Caco-2 (cell line): ENCODE measurements around the gene KRT6C. TPM values are rescaled to one million over a fixed set of nuclear protein-coding genes. Genes with fewer than 3 reads are reported as not detected.
A peak's percentile ranks its signal among the peaks of the same experiment; 100 is the strongest.

Source experiments
- BruUV-seq: library from RNA; stranded (reverse); fragments of 400-500 nt; replicated peaks from 2 replicates; lab custom pipeline; 2021; lab: Mats Ljungman, UMichigan
- CTCF ChIA-PET: fragments of 300-600 bp; sonication (Branson Sonifier 250); formaldehyde crosslinking; loops from one replicate; lab custom pipeline; 2022; ENCODE audit warnings: antibody characterized with exemption; lab: Charles Lee
- POLR2A ChIA-PET: fragments of 300-600 bp; sonication (Branson Sonifier 250); formaldehyde crosslinking; loops from one replicate; lab custom pipeline; 2022; ENCODE audit warnings: antibody characterized with exemption; lab: Charles Lee
- DNase-seq, 2 experiments: peaks; one replicate each; pipeline versions ENCODE4 v3.0.0 to v3.0.0-alpha.2; 2020 to 2022
- H3K27me3 ChIP-seq: replicated peaks from 2 replicates; pipeline ENCODE4 v1.6.0; 2011; ENCODE audit warnings: low read length; ENCODE audit not compliant: control insufficient read depth, insufficient read depth
- H3K36me3 ChIP-seq: 2 replicates; pipeline ENCODE4 v1.5.1; 2011; ENCODE audit warnings: low read length; ENCODE audit not compliant: control insufficient read depth, insufficient read depth
- H3K4me1 ChIP-seq: fragments of 250-450 bp; sonication (Bioruptor Pico); 2 replicates; pipeline ENCODE4 v1.5.1; 2020; ENCODE audit warnings: mild to moderate bottlenecking
- H3K4me3 ChIP-seq: 2 replicates; pipeline ENCODE4 v1.5.1; 2011; ENCODE audit warnings: low read depth, mild to moderate bottlenecking, control low read depth, low read length
- H3K9me3 ChIP-seq: fragments of 250-450 bp; sonication (Bioruptor Pico); 2 replicates; pipeline ENCODE4 v1.5.1; 2020; ENCODE audit warnings: mild to moderate bottlenecking, moderate library complexity
- H3K27ac Mint-ChIP-seq: one replicate; pipeline ENCODE4 v1.8.0; 2022; ENCODE audit warnings: mixed read lengths; ENCODE audit not compliant: unreplicated experiment
- H3K27me3 Mint-ChIP-seq: one replicate; pipeline ENCODE4 v1.8.0; 2022; ENCODE audit warnings: mixed read lengths; ENCODE audit not compliant: insufficient read depth, unreplicated experiment
- H3K36me3 Mint-ChIP-seq: one replicate; pipeline ENCODE4 v1.8.0; 2022; ENCODE audit warnings: mild to moderate bottlenecking, mixed read lengths; ENCODE audit not compliant: insufficient read depth, unreplicated experiment
- H3K4me1 Mint-ChIP-seq: one replicate; pipeline ENCODE4 v1.8.0; 2022; ENCODE audit warnings: low read depth, mixed read lengths; ENCODE audit not compliant: unreplicated experiment
- H3K4me3 Mint-ChIP-seq: one replicate; pipeline ENCODE4 v1.8.0; 2022; ENCODE audit warnings: mild to moderate bottlenecking, moderate library complexity, mixed read lengths; ENCODE audit not compliant: unreplicated experiment
- H3K9me3 Mint-ChIP-seq: one replicate; pipeline ENCODE4 v1.8.0; 2022; ENCODE audit warnings: mixed read lengths; ENCODE audit not compliant: unreplicated experiment
- CTCF ChIP-seq, 2 experiments: fragments of 200-600 bp in 1 of 2; IDR thresholded peaks; 1 replicate in 1 of 2; 2 replicates in 1 of 2; pipeline versions ENCODE4 v1.5.1 to v1.8.0; 2011 to 2022; ENCODE audit warnings: antibody characterized with exemption in 1 of 2, control low read depth in 1 of 2, inconsistent platforms in 1 of 2, low read depth in 1 of 2, low read length in 1 of 2, mild to moderate bottlenecking in 1 of 2, moderate library complexity in 1 of 2; ENCODE audit not compliant: insufficient read depth in 1 of 2, severe bottlenecking in 1 of 2, unreplicated experiment in 1 of 2
- intact Hi-C: fragments of 100-400 bp; cut with micrococcal nuclease; formaldehyde crosslinking; loops from one replicate; pipeline ENCODE4 v1.10.0; 2022; ENCODE audit not compliant: unreplicated experiment
- total RNA-seq: library from RNA; stranded (reverse); gene quantifications from 2 replicates; pipeline ENCODE4 v1.2.3, GENCODE V29; 2022

Gene KRT6C
- total RNA-seq, 1 experiment from 2014 or later: not detected

GRCh38 chr12:52521175-52521567, 47.6 kb upstream of the KRT6C start:
- ChIA-PET POLR2A (no interaction called here), CTCF (interaction anchor here (0.7 kb wide), 1 partner anchor 26 kb away, joined by 3 read pairs; no protein-coding TSS in a partner anchor)
- no peaks in the 10 kb centered on the region for H3K9me3 ChIP-seq
- Mint-ChIP-seq H3K27ac (no peak overlapping the region), H3K4me3 (no peak overlapping the region), H3K27me3 (no peaks in the 10 kb centered on the region), H3K36me3 (no peaks in the 10 kb centered on the region), H3K9me3 (no peaks in the 10 kb centered on the region), H3K4me1 (no peaks in the 10 kb centered on the region)
- DNase-seq: no peak
- H3K36me3 ChIP-seq: no peaks in the 10 kb centered on the region
- intact Hi-C loops: no loop called here
- no peaks in the 10 kb centered on the region for H3K27me3 ChIP-seq
- TF ChIP-seq CTCF (IDR thresholded peaks at IDR 0.05; ENCODE audit: insufficient read depth in 1 of 2, low read depth in 1 of 2, low read length in 1 of 2, severe bottlenecking in 1 of 2, unreplicated experiment in 1 of 2): no peak
- H3K4me3 ChIP-seq: no peak overlapping the region
- BruUV-seq: no TSS peak
- H3K4me1 ChIP-seq: peaks cover 19% of the 10 kb centered on the region

- peaks cover 19% of the 10 kb centered on the region for H3K4me1 ChIP-seq
- Mint-ChIP-seq H3K4me1 (no peaks in the 10 kb centered on the region), H3K27me3 (no peaks in the 10 kb centered on the region), H3K9me3 (no peaks in the 10 kb centered on the region), H3K36me3 (no peaks in the 10 kb centered on the region), H3K27ac (no peak within 1 kb of the TSS), H3K4me3 (no peak within 1 kb of the TSS)
- peak in 1 of 2 experiments; percentile 27 for DNase-seq
- H3K36me3 ChIP-seq: no peaks in the 10 kb centered on the region
- CTCF ChIA-PET: no interaction called here
- no peak within 1 kb of the TSS for H3K4me3 ChIP-seq
- no TSS peak for BruUV-seq
- no peaks in the 10 kb centered on the region for H3K9me3 ChIP-seq
- TF ChIP-seq CTCF (IDR thresholded peaks at IDR 0.05; ENCODE audit: insufficient read depth in 1 of 2, low read depth in 1 of 2, low read length in 1 of 2, severe bottlenecking in 1 of 2, unreplicated experiment in 1 of 2): no peak
- intact Hi-C loops: no loop called here
- H3K27me3 ChIP-seq: no peaks in the 10 kb centered on the region
- POLR2A ChIA-PET: no interaction called here
These were observed 46.4 kb upstream of the KRT6C start, which contains the start of gene KRT5 for GRCh38 chr12:52519826-52520662. Gene KRT5 (minus strand): TSS chr12:52520394. CDS start chr12:52520296, 98 bp downstream.

GRCh38 chr12:52519387-52519703, 45.7 kb upstream of the KRT6C start:
- CTCF ChIA-PET: no interaction called here
- no peak for DNase-seq
- POLR2A ChIA-PET: interaction anchor here (0.6 kb wide), 1 partner anchor 19 kb away, joined by 3 read pairs; no protein-coding TSS in a partner anchor
- H3K36me3 Mint-ChIP-seq: no peaks in the 10 kb centered on the region
- no peaks in the 10 kb centered on the region for H3K9me3 ChIP-seq
- H3K27me3 ChIP-seq: no peaks in the 10 kb centered on the region
- H3K4me1 ChIP-seq: peaks cover 19% of the 10 kb centered on the region
- no peak overlapping the region for H3K4me3 Mint-ChIP-seq
- no peak for TF ChIP-seq CTCF (IDR thresholded peaks at IDR 0.05; ENCODE audit: insufficient read depth in 1 of 2, low read depth in 1 of 2, low read length in 1 of 2, severe bottlenecking in 1 of 2, unreplicated experiment in 1 of 2)
- no peaks in the 10 kb centered on the region for H3K9me3 Mint-ChIP-seq
- no peak overlapping the region for H3K4me3 ChIP-seq
- no peaks in the 10 kb centered on the region for H3K36me3 ChIP-seq
- no peaks in the 10 kb centered on the region for H3K27me3 Mint-ChIP-seq
- H3K4me1 Mint-ChIP-seq: no peaks in the 10 kb centered on the region
- intact Hi-C loops: no loop called here
- no peak overlapping the region for H3K27ac Mint-ChIP-seq
- BruUV-seq: no TSS peak
